Neural cell (in vitro differentiated cells): ENCODE data around the gene ITGB3. TPM values are rescaled to one million over a fixed set of nuclear protein-coding genes. Genes with fewer than 3 reads are reported as not detected.

Source experiments
- H2AFZ ChIP-seq: fragments of 200-600, 300-800 bp; sonication (generic), shearing (Covaris generic); 2 replicates; pipeline ENCODE4 v1.6.0; 2014; ENCODE audit warnings: low read depth, mild to moderate bottlenecking, antibody characterized with exemption, low read length, moderate library complexity
- H3F3A ChIP-seq: fragments of 200-600 bp; shearing (Covaris generic); 2 replicates; pipeline ENCODE4 v1.6.1; 2016; ENCODE audit warnings: mild to moderate bottlenecking, moderate library complexity, mixed read lengths, antibody characterized with exemption, low read length; ENCODE audit not compliant: insufficient read depth, poor library complexity, severe bottlenecking
- H3K27ac ChIP-seq: fragments of 200-600, 300-800 bp; sonication (generic), shearing (Covaris generic); 2 replicates; pipeline ENCODE4 v1.5.1; 2014; ENCODE audit warnings: mild to moderate bottlenecking, low read length, moderate library complexity
- H3K27me3 ChIP-seq: fragments of 300-800, 200-600 bp; sonication (generic), shearing (Covaris generic); 2 replicates; pipeline ENCODE4 v1.6.0; 2014; ENCODE audit warnings: mild to moderate bottlenecking, low read depth, low read length, moderate library complexity; ENCODE audit not compliant: insufficient read depth
- H3K36me3 ChIP-seq: fragments of 300-800, 200-600 bp; sonication (generic), shearing (Covaris generic); 2 replicates; pipeline ENCODE4 v1.5.1; 2014; ENCODE audit warnings: mild to moderate bottlenecking, antibody characterized with exemption, low read length, moderate library complexity; ENCODE audit not compliant: insufficient read depth
- H3K4me2 ChIP-seq: fragments of 300-800, 200-600 bp; sonication (generic), shearing (Covaris generic); 2 replicates; pipeline ENCODE4 v1.6.0; 2014; ENCODE audit warnings: mild to moderate bottlenecking, low read length
- H3K4me3 ChIP-seq: fragments of 300-800, 200-600 bp; sonication (generic), shearing (Covaris generic); 2 replicates; pipeline ENCODE4 v1.5.1; 2014; ENCODE audit warnings: mild to moderate bottlenecking, low read length, moderate library complexity
- H3K79me2 ChIP-seq: fragments of 200-600 bp; shearing (Covaris generic); replicated peaks from 2 replicates; pipeline ENCODE4 v1.6.0; 2014; ENCODE audit warnings: mild to moderate bottlenecking, low read length, moderate library complexity; ENCODE audit not compliant: insufficient read depth
- H3K9ac ChIP-seq: fragments of 300-800, 200-600 bp; sonication (generic), shearing (Covaris generic); 2 replicates; pipeline ENCODE4 v1.6.1; 2016; ENCODE audit warnings: mild to moderate bottlenecking, low read length, mixed read lengths
- H3K9me2 ChIP-seq: fragments of 200-600 bp; shearing (Covaris generic); 2 replicates; pipeline ENCODE4 v1.6.1; 2016; ENCODE audit warnings: mild to moderate bottlenecking, low read length, mixed read lengths; ENCODE audit not compliant: insufficient read depth
- H3K9me3 ChIP-seq: fragments of 200-600, 300-800 bp; sonication (generic), shearing (Covaris generic); 2 replicates; pipeline ENCODE4 v1.6.1; 2016; ENCODE audit warnings: mild to moderate bottlenecking, mixed run types, low read length, moderate library complexity, mixed read lengths
- H4K20me1 ChIP-seq: fragments of 200-600 bp; shearing (Covaris generic); 2 replicates; pipeline ENCODE4 v1.6.1; 2016; ENCODE audit warnings: mild to moderate bottlenecking, mixed run types; ENCODE audit not compliant: insufficient read depth
- CTCF ChIP-seq: fragments of 450-650 bp; IDR thresholded peaks from 2 replicates; pipeline ENCODE4 v1.5.1; 2014; ENCODE audit warnings: antibody characterized with exemption, mild to moderate bottlenecking, moderate library complexity; ENCODE audit not compliant: poor library complexity, severe bottlenecking
- EP300 ChIP-seq: fragments of 450-650 bp; conservative IDR thresholded peaks from 2 replicates; pipeline ENCODE4 v1.6.1; 2014; ENCODE audit warnings: antibody characterized with exemption, mild to moderate bottlenecking, moderate library complexity; ENCODE audit not compliant: poor library complexity, severe bottlenecking
- EZH2 ChIP-seq: fragments of 200-600, 300-800 bp; shearing (Covaris generic), sonication (generic); IDR thresholded peaks from 2 replicates; pipeline ENCODE4 v1.6.1; 2014; ENCODE audit warnings: antibody characterized with exemption, low read length, borderline replicate concordance, mild to moderate bottlenecking; ENCODE audit not compliant: insufficient read depth, poor library complexity, severe bottlenecking
- MXI1 ChIP-seq: fragments of 450-650 bp; conservative IDR thresholded peaks from 2 replicates; pipeline ENCODE4 v1.6.1; 2014; ENCODE audit warnings: antibody characterized with exemption, mild to moderate bottlenecking; ENCODE audit not compliant: poor library complexity, severe bottlenecking
- POLR2AphosphoS5 ChIP-seq: IDR thresholded peaks from 2 replicates; pipeline ENCODE4 v1.6.1; 2012
- RAD21 ChIP-seq: fragments of 450-650 bp; conservative IDR thresholded peaks from 2 replicates; pipeline ENCODE4 v1.6.1; 2014; ENCODE audit warnings: antibody characterized with exemption, mild to moderate bottlenecking, moderate library complexity
- REST ChIP-seq: IDR thresholded peaks from 2 replicates; pipeline ENCODE4 v1.6.1; 2012; ENCODE audit warnings: borderline replicate concordance
- SMC3 ChIP-seq: fragments of 450-650 bp; conservative IDR thresholded peaks from 2 replicates; pipeline ENCODE4 v1.6.1; 2014; ENCODE audit warnings: antibody characterized with exemption, mild to moderate bottlenecking, moderate library complexity; ENCODE audit not compliant: poor library complexity
- TAF1 ChIP-seq: IDR thresholded peaks from 2 replicates; pipeline ENCODE4 v1.6.1; 2012; ENCODE audit warnings: low read depth
- polyA plus RNA-seq: library from polyadenylated mRNA; depleted of rRNA; stranded (reverse); fragments of >200 nt; gene quantifications from 2 replicates; pipeline ENCODE4 v1.2.3, GENCODE V29; 2014

The ITGB3 gene
- polyA plus RNA-seq, 1 donor from 2014 or later = not detected

- H3K27ac ChIP-seq = no peak overlapping the region
- H3K27me3 ChIP-seq = no peaks in the 10 kb centered on the region
- no peak overlapping the region for H2AFZ ChIP-seq
- no peak overlapping the region for H3K9ac ChIP-seq
- H3K9me2 ChIP-seq = no peaks in the 10 kb centered on the region
- no peaks in the 10 kb centered on the region for H3F3A ChIP-seq
- no peaks in the 10 kb centered on the region for H3K36me3 ChIP-seq
- H3K4me2 ChIP-seq = no peak overlapping the region
- H3K4me3 ChIP-seq = no peak overlapping the region
- no peaks in the 10 kb centered on the region for H3K79me2 ChIP-seq
- no peaks in the 10 kb centered on the region for H3K9me3 ChIP-seq
- TF ChIP-seq MXI1 (no peak), POLR2AphosphoS5 (no peak), EP300 (no peak), REST (no peak), RAD21 (no peak), EZH2 (no peak)
- no peaks in the 10 kb centered on the region for H4K20me1 ChIP-seq
Observed at GRCh38 chr17:47205419-47205963, 48.1 kb upstream of the ITGB3 start.

- Histone ChIP-seq H4K20me1 (no peaks in the 10 kb centered on the region), H3K36me3 (no peaks in the 10 kb centered on the region), H3K4me2 (no peak overlapping the region), H3F3A (no peaks in the 10 kb centered on the region), H3K9me3 (no peaks in the 10 kb centered on the region), H3K9me2 (no peaks in the 10 kb centered on the region), H3K4me3 (no peak overlapping the region), H3K27me3 (no peaks in the 10 kb centered on the region), H3K27ac (no peak overlapping the region), H3K9ac (no peak overlapping the region), H2AFZ (no peak overlapping the region), H3K79me2 (no peaks in the 10 kb centered on the region)
- TF ChIP-seq SMC3 (no peak), EZH2 (no peak), MXI1 (no peak), POLR2AphosphoS5 (no peak), CTCF (no peak), RAD21 (no peak), TAF1 (no peak), EP300 (no peak), REST (no peak)
Observed at GRCh38 chr17:47207143-47208067, 46.2 kb upstream of the ITGB3 start.
